CD14-positive monocyte (primary cell): ENCODE measurements around the gene CDH12. TPM values are rescaled to one million over a fixed set of nuclear protein-coding genes. Genes with fewer than 3 reads are reported as not detected.

Experiments used
- DNase-seq, 3 donors: peaks; one replicate each; pipeline ENCODE4 v3.0.0-alpha.2; 2011 to 2022
- H2AFZ ChIP-seq: 2 replicates; pipeline ENCODE4 v1.6.0; 2012; ENCODE audit warnings: mild to moderate bottlenecking, low read depth, low read length, inconsistent platforms; ENCODE audit not compliant: insufficient read depth, poor library complexity, severe bottlenecking
- H3K27ac ChIP-seq, 2 donors: 1 replicate in 1 of 2; 2 replicates in 1 of 2; pipeline ENCODE4 v1.5.1; 2012 to 2013; ENCODE audit warnings: low read length in 2 of 2, control low read depth in 1 of 2, inconsistent platforms in 1 of 2, low read depth in 1 of 2, mild to moderate bottlenecking in 1 of 2
- H3K27me3 ChIP-seq, 2 donors: one replicate each; pipeline versions ENCODE4 v1.6.0 to v1.6.1; 2011 to 2013; ENCODE audit warnings: low read length in 2 of 2; ENCODE audit not compliant: control insufficient read depth in 2 of 2, insufficient read depth in 2 of 2
- H3K36me3 ChIP-seq, 2 donors: replicated peaks in 1 of 2; 1 replicate in 1 of 2; 2 replicates in 1 of 2; pipeline versions ENCODE4 v1.5.1 to v1.6.1; 2012 to 2013; ENCODE audit warnings: low read length in 2 of 2, control low read depth in 1 of 2, inconsistent platforms in 1 of 2, mild to moderate bottlenecking in 1 of 2; ENCODE audit not compliant: insufficient read depth in 2 of 2, control insufficient read depth in 1 of 2
- H3K4me1 ChIP-seq, 2 donors: 1 replicate in 1 of 2; 2 replicates in 1 of 2; pipeline versions ENCODE4 v1.5.1 to v1.6.1; 2012 to 2013; ENCODE audit warnings: low read length in 2 of 2, control low read depth in 1 of 2, inconsistent platforms in 1 of 2, mild to moderate bottlenecking in 1 of 2, moderate library complexity in 1 of 2; ENCODE audit not compliant: insufficient read depth in 2 of 2, control insufficient read depth in 1 of 2
- H3K4me2 ChIP-seq: replicated peaks from 2 replicates; pipeline ENCODE3; 2012; ENCODE audit warnings: low read length, moderate library complexity, mild to moderate bottlenecking; ENCODE audit not compliant: poor library complexity, severe bottlenecking; ENCODE audit errors: extremely low read depth
- H3K4me3 ChIP-seq, 3 experiments: fragments of 200-600 bp in 1 of 3; sonication (generic) in 1 of 3; replicated peaks in 1 of 3; 1 replicate in 2 of 3; 2 replicates in 1 of 3; pipeline ENCODE4 v1.5.1; 2011 to 2013; ENCODE audit warnings: low read length in 3 of 3, mild to moderate bottlenecking in 3 of 3, control low read depth in 2 of 3, low read depth in 2 of 3, inconsistent platforms in 1 of 3, moderate library complexity in 1 of 3
- H3K79me2 ChIP-seq: 2 replicates; pipeline ENCODE4 v1.6.0; 2012; ENCODE audit warnings: mild to moderate bottlenecking, control low read depth, inconsistent platforms, low read length, moderate library complexity; ENCODE audit not compliant: insufficient read depth
- H3K9ac ChIP-seq: 2 replicates; pipeline ENCODE4 v1.6.0; 2017; ENCODE audit warnings: low read length, mild to moderate bottlenecking; ENCODE audit not compliant: insufficient read depth, poor library complexity, severe bottlenecking
- H3K9me3 ChIP-seq, 2 donors: replicated peaks in 1 of 2; 1 replicate in 1 of 2; 2 replicates in 1 of 2; pipeline versions ENCODE4 v1.5.1 to v1.6.1; 2012 to 2013; ENCODE audit warnings: low read length in 2 of 2, control low read depth in 1 of 2; ENCODE audit not compliant: control insufficient read depth in 1 of 2, insufficient read depth in 1 of 2
- H4K20me1 ChIP-seq: 2 replicates; pipeline ENCODE4 v1.6.0; 2012; ENCODE audit warnings: mild to moderate bottlenecking, low read length, control low read depth, moderate library complexity; ENCODE audit not compliant: insufficient read depth
- H3K27ac Mint-ChIP-seq, 7 donors: one replicate each; pipeline ENCODE4 v1.8.0; 2020; ENCODE audit warnings: mild to moderate bottlenecking in 7 of 7, mixed read lengths in 7 of 7, moderate library complexity in 6 of 7, inconsistent platforms in 2 of 7
- H3K27me3 Mint-ChIP-seq, 3 donors: one replicate each; pipeline ENCODE4 v1.8.0; 2021 to 2022; ENCODE audit warnings: low read depth in 3 of 3, mild to moderate bottlenecking in 3 of 3, mixed read lengths in 3 of 3, moderate library complexity in 3 of 3, inconsistent platforms in 1 of 3
- H3K36me3 Mint-ChIP-seq, 2 donors: one replicate each; pipeline ENCODE4 v1.8.0; 2020; ENCODE audit warnings: mixed read lengths in 2 of 2, inconsistent platforms in 1 of 2, mild to moderate bottlenecking in 1 of 2
- H3K4me1 Mint-ChIP-seq: one replicate; pipeline ENCODE4 v1.8.0; 2020; ENCODE audit warnings: mild to moderate bottlenecking, mixed read lengths
- H3K4me3 Mint-ChIP-seq, 2 donors: one replicate each; pipeline ENCODE4 v1.8.0; 2020; ENCODE audit warnings: mild to moderate bottlenecking in 2 of 2, mixed read lengths in 2 of 2, moderate library complexity in 1 of 2
- H3K9me3 Mint-ChIP-seq, 7 donors: one replicate each; pipeline ENCODE4 v1.8.0; 2020 to 2022; ENCODE audit warnings: mixed read lengths in 7 of 7, mild to moderate bottlenecking in 6 of 7, moderate library complexity in 6 of 7, inconsistent platforms in 2 of 7
- WGBS: methylation state at CpG from one replicate; pipeline ENCODE4 v1.1.5; 2013; ENCODE audit warnings: missing lambda C conversion rate; ENCODE audit not compliant: insufficient coverage; 5-methylcytosine and 5-hydroxymethylcytosine counted together
- intact Hi-C, 2 donors: fragments of 100-400 bp; cut with micrococcal nuclease; formaldehyde crosslinking; loops; one replicate each; pipeline versions ENCODE4 v1.15.0 to v1.15.1; 2023
- polyA plus RNA-seq, 3 donors: library from polyadenylated mRNA; depleted of rRNA in 1 of 3; unstranded in 2 of 3; stranded (reverse) in 1 of 3; fragments of 300-500 nt in 2 of 3; fragments of >200 nt in 1 of 3; fragmentation: Illumina TruSeq in 2 of 3; gene quantifications; 1 replicate in 2 of 3; 2 replicates in 1 of 3; pipeline ENCODE4 v1.2.3, GENCODE V29; 2012 to 2021
- TF ChIP-seq, protein P1 (sequence below): fragments of 200-600 bp; IDR thresholded peaks from one replicate; pipeline ENCODE4 v1.8.0; 2022; ENCODE audit warnings: antibody characterized with exemption, mild to moderate bottlenecking

CDH12 gene
- polyA plus RNA-seq, 3 donors = not detected

GRCh38 chr5:22764736-22765135 lies 88.4 kb downstream of the CDH12 start:
- Histone ChIP-seq H3K27ac (no peak overlapping the region), H3K79me2 (no peaks in the 10 kb centered on the region), H3K9me3 (no peaks in the 10 kb centered on the region), H3K27me3 (no peaks in the 10 kb centered on the region), H2AFZ (no peak overlapping the region), H4K20me1 (no peaks in the 10 kb centered on the region), H3K9ac (no peak overlapping the region), H3K36me3 (no peaks in the 10 kb centered on the region), H3K4me3 (no peak overlapping the region), H3K4me1 (no peaks in the 10 kb centered on the region), H3K4me2 (no peak overlapping the region)
- no peak overlapping the region for H3K4me3 Mint-ChIP-seq
- H3K27me3 Mint-ChIP-seq = no peaks in the 10 kb centered on the region
- H3K27ac Mint-ChIP-seq = no peak overlapping the region
- TF ChIP-seq, protein P1, sequence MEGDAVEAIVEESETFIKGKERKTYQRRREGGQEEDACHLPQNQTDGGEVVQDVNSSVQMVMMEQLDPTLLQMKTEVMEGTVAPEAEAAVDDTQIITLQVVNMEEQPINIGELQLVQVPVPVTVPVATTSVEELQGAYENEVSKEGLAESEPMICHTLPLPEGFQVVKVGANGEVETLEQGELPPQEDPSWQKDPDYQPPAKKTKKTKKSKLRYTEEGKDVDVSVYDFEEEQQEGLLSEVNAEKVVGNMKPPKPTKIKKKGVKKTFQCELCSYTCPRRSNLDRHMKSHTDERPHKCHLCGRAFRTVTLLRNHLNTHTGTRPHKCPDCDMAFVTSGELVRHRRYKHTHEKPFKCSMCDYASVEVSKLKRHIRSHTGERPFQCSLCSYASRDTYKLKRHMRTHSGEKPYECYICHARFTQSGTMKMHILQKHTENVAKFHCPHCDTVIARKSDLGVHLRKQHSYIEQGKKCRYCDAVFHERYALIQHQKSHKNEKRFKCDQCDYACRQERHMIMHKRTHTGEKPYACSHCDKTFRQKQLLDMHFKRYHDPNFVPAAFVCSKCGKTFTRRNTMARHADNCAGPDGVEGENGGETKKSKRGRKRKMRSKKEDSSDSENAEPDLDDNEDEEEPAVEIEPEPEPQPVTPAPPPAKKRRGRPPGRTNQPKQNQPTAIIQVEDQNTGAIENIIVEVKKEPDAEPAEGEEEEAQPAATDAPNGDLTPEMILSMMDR = no peak
- no peaks in the 10 kb centered on the region for H3K4me1 Mint-ChIP-seq
- intact Hi-C loops = no loop called here
- WGBS = 100% methylated on average over 1 of the region's 5 CpGs
- H3K36me3 Mint-ChIP-seq = no peaks in the 10 kb centered on the region
- DNase-seq = no peak
- peaks cover 0 to 7% (median 0%) of the 10 kb centered on the region in 7 donors for H3K9me3 Mint-ChIP-seq

DNA sequence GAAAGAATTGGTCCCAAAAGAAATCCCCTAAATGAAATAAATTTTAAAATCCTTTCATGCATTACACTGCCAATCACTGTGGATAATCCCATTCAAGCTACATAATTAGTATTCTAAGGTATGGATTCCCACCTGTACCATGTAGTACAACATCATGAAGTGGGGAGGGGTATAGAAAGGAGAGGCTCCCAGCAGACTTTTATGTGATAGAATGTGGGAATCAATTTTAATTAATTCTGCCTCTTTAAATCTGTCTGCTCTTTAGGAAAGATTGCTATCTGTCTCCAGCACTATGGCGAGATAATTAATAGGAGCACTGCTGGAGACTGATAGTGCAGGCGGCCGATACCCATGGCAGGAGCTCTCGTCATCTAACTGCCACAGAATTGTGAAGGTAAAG lies 95.4 kb downstream of the CDH12 start:
- no CpG with 5 or more reads among the region's 4 CpGs for WGBS
- no peak for DNase-seq
- H3K4me2 ChIP-seq = no peak overlapping the region
- Mint-ChIP-seq H3K36me3 (no peaks in the 10 kb centered on the region), H3K27ac (no peak overlapping the region), H3K27me3 (no peaks in the 10 kb centered on the region), H3K4me1 (no peaks in the 10 kb centered on the region), H3K4me3 (no peak overlapping the region), H3K9me3 (no peaks in the 10 kb centered on the region)
- H3K4me3 ChIP-seq = no peak overlapping the region
- TF ChIP-seq, protein P1 = no peak
- intact Hi-C loops = no loop called here
- no peaks in the 10 kb centered on the region for H3K27me3 ChIP-seq
- no peaks in the 10 kb centered on the region for H3K36me3 ChIP-seq
- H3K27ac ChIP-seq = no peak overlapping the region
- H4K20me1 ChIP-seq = no peaks in the 10 kb centered on the region
- H2AFZ ChIP-seq = no peak overlapping the region
- no peak overlapping the region for H3K9ac ChIP-seq
- no peaks in the 10 kb centered on the region for H3K79me2 ChIP-seq
- H3K9me3 ChIP-seq = no peaks in the 10 kb centered on the region
- no peaks in the 10 kb centered on the region for H3K4me1 ChIP-seq
